Measurements from ENCODE around the gene GPRC5C. TPM values are rescaled to one million over a fixed set of nuclear protein-coding genes. Genes with fewer than 3 reads are reported as not detected.

The GPRC5C gene
- total and polyA plus RNA-seq, 2 of the 13 experiments (the other 11 are each of a cell fraction or from before 2014, with no cell fraction given) = 85.6 to 300 TPM

DNA sequence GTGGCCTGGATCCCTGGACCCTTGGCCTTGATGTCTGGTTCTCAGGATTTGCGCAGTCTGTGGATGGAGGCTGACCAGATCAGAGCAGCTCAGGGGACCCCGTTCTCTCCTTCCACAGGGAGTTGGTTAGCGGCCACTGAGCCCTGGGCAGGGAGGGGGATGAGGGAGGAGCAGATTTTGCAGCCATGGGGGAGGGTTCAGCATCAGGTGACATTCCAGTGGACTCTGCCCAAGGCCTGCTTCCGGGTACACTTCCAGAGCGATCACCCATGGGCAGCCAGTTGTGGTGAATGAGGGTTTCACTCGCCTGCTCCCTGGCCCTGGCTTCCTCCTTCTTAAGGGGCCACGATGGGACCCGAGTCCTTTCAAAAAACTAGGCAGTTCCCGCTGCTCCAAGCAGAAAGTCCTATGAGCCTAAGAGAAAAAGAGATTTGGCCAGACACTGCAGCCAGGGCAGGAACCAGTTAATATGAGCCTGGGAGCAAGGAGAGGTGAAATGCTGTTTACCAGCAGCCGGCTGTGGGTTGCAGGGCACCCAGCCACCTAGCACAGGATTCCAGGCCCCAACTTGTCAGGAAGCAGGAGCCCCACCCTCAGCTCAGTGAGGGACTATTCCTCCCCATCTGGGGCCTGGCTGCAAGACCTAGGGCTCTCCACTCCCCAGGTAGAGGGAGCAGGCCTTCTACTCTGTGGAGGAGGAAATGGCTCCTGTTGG, 4.7 kb upstream of the GPRC5C start (continued):
- TF ChIP-seq, protein P1, sequence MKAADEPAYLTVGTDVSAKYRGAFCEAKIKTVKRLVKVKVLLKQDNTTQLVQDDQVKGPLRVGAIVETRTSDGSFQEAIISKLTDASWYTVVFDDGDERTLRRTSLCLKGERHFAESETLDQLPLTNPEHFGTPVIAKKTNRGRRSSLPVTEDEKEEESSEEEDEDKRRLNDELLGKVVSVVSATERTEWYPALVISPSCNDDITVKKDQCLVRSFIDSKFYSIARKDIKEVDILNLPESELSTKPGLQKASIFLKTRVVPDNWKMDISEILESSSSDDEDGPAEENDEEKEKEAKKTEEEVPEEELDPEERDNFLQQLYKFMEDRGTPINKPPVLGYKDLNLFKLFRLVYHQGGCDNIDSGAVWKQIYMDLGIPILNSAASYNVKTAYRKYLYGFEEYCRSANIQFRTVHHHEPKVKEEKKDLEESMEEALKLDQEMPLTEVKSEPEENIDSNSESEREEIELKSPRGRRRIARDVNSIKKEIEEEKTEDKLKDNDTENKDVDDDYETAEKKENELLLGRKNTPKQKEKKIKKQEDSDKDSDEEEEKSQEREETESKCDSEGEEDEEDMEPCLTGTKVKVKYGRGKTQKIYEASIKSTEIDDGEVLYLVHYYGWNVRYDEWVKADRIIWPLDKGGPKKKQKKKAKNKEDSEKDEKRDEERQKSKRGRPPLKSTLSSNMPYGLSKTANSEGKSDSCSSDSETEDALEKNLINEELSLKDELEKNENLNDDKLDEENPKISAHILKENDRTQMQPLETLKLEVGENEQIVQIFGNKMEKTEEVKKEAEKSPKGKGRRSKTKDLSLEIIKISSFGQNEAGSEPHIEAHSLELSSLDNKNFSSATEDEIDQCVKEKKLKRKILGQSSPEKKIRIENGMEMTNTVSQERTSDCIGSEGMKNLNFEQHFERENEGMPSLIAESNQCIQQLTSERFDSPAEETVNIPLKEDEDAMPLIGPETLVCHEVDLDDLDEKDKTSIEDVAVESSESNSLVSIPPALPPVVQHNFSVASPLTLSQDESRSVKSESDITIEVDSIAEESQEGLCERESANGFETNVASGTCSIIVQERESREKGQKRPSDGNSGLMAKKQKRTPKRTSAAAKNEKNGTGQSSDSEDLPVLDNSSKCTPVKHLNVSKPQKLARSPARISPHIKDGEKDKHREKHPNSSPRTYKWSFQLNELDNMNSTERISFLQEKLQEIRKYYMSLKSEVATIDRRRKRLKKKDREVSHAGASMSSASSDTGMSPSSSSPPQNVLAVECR (CRISPR knock-in tag; IDR thresholded peaks at IDR 0.05; ENCODE audit: borderline replicate concordance) = peak; percentile 85
- TF ChIP-seq RARA (CRISPR knock-in tag; IDR thresholded peaks at IDR 0.05) = peak; percentile 78
- peak; percentile 98 for TF ChIP-seq ELF1 (CRISPR knock-in tag; IDR thresholded peaks at IDR 0.05)
- TF ChIP-seq ZNF235 (CRISPR knock-in tag; IDR thresholded peaks at IDR 0.05; ENCODE audit: borderline replicate concordance) = no peak
- TF ChIP-seq NR1H2 (CRISPR knock-in tag; IDR thresholded peaks at IDR 0.05; ENCODE audit: borderline replicate concordance, low read depth) = peak; percentile 81; the same call in 1 of the 2 replicates
- TF ChIP-seq, protein P2, sequence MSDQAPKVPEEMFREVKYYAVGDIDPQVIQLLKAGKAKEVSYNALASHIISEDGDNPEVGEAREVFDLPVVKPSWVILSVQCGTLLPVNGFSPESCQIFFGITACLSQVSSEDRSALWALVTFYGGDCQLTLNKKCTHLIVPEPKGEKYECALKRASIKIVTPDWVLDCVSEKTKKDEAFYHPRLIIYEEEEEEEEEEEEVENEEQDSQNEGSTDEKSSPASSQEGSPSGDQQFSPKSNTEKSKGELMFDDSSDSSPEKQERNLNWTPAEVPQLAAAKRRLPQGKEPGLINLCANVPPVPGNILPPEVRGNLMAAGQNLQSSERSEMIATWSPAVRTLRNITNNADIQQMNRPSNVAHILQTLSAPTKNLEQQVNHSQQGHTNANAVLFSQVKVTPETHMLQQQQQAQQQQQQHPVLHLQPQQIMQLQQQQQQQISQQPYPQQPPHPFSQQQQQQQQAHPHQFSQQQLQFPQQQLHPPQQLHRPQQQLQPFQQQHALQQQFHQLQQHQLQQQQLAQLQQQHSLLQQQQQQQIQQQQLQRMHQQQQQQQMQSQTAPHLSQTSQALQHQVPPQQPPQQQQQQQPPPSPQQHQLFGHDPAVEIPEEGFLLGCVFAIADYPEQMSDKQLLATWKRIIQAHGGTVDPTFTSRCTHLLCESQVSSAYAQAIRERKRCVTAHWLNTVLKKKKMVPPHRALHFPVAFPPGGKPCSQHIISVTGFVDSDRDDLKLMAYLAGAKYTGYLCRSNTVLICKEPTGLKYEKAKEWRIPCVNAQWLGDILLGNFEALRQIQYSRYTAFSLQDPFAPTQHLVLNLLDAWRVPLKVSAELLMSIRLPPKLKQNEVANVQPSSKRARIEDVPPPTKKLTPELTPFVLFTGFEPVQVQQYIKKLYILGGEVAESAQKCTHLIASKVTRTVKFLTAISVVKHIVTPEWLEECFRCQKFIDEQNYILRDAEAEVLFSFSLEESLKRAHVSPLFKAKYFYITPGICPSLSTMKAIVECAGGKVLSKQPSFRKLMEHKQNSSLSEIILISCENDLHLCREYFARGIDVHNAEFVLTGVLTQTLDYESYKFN (CRISPR knock-in tag; conservative IDR thresholded peaks at IDR 0.05) = peak; percentile 93
- TF ChIP-seq, protein P3, sequence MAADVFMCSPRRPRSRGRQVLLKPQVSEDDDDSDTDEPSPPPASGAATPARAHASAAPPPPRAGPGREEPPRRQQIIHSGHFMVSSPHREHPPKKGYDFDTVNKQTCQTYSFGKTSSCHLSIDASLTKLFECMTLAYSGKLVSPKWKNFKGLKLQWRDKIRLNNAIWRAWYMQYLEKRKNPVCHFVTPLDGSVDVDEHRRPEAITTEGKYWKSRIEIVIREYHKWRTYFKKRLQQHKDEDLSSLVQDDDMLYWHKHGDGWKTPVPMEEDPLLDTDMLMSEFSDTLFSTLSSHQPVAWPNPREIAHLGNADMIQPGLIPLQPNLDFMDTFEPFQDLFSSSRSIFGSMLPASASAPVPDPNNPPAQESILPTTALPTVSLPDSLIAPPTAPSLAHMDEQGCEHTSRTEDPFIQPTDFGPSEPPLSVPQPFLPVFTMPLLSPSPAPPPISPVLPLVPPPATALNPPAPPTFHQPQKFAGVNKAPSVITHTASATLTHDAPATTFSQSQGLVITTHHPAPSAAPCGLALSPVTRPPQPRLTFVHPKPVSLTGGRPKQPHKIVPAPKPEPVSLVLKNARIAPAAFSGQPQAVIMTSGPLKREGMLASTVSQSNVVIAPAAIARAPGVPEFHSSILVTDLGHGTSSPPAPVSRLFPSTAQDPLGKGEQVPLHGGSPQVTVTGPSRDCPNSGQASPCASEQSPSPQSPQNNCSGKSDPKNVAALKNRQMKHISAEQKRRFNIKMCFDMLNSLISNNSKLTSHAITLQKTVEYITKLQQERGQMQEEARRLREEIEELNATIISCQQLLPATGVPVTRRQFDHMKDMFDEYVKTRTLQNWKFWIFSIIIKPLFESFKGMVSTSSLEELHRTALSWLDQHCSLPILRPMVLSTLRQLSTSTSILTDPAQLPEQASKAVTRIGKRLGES (CRISPR knock-in tag; IDR thresholded peaks at IDR 0.05; ENCODE audit: borderline replicate concordance) = peak; percentile 50; the same call in 1 of the 2 replicates
- TF ChIP-seq, protein P4, sequence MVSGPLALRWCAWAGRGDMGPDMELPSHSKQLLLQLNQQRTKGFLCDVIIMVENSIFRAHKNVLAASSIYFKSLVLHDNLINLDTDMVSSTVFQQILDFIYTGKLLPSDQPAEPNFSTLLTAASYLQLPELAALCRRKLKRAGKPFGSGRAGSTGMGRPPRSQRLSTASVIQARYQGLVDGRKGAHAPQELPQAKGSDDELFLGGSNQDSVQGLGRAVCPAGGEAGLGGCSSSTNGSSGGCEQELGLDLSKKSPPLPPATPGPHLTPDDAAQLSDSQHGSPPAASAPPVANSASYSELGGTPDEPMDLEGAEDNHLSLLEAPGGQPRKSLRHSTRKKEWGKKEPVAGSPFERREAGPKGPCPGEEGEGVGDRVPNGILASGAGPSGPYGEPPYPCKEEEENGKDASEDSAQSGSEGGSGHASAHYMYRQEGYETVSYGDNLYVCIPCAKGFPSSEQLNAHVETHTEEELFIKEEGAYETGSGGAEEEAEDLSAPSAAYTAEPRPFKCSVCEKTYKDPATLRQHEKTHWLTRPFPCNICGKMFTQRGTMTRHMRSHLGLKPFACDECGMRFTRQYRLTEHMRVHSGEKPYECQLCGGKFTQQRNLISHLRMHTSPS (CRISPR knock-in tag; IDR thresholded peaks at IDR 0.05; ENCODE audit: low read depth) = peak; percentile 89
- peak; percentile 87 for TF ChIP-seq ZNF878 (CRISPR knock-in tag; IDR thresholded peaks at IDR 0.05)
- peak; percentile 48; the same call in 1 of the 2 replicates for TF ChIP-seq ZNF557 (CRISPR knock-in tag; IDR thresholded peaks at IDR 0.05)
- TF ChIP-seq FOXJ3 (CRISPR knock-in tag; IDR thresholded peaks at IDR 0.05; ENCODE audit: borderline replicate concordance) = no peak
- TF ChIP-seq HMG20A (CRISPR knock-in tag; IDR thresholded peaks at IDR 0.05; ENCODE audit: borderline replicate concordance) = no peak; the same call in 1 of the 2 replicates
- no peak for TF ChIP-seq FIP1L1 (IDR thresholded peaks at IDR 0.05; ENCODE audit: borderline replicate concordance, insufficient read depth, low read depth, low read length)
- no peak for TF ChIP-seq TBP (CRISPR knock-in tag; IDR thresholded peaks at IDR 0.05)
- peak; percentile 93 for TF ChIP-seq SP5 (CRISPR knock-in tag; IDR thresholded peaks at IDR 0.05; ENCODE audit: borderline replicate concordance, low read depth)
- peak; percentile 77; the same call in 1 of the 2 replicates for TF ChIP-seq ZNF350 (CRISPR knock-in tag; IDR thresholded peaks at IDR 0.05; ENCODE audit: borderline replicate concordance, low read depth)

All from HepG2 (cell line).